ENCODE results near the gene ENTPD6.

ENTPD6 gene

GRCh38 chr20:25220021-25220730, 24.7 kb downstream of the ENTPD6 start:
- no peak overlapping the region for H3K4me3 ChIP-seq (ENCODE audit: low read depth, low read length)
- TF ChIP-seq CTCF (IDR thresholded peaks at IDR 0.05; ENCODE audit: borderline replicate concordance, insufficient read depth, low read depth, low read length): peak; percentile 57; the same call in 1 of the 2 replicates

- TF ChIP-seq CTCF (IDR thresholded peaks at IDR 0.05; ENCODE audit: borderline replicate concordance, insufficient read depth, low read depth, low read length): no peak
- no peak overlapping the region for H3K4me3 ChIP-seq (ENCODE audit: low read depth, low read length)
Observed at GRCh38 chr20:25220810-25221591, 25.5 kb downstream of the ENTPD6 start.

- no peak for TF ChIP-seq CTCF (IDR thresholded peaks at IDR 0.05; ENCODE audit: borderline replicate concordance, insufficient read depth, low read depth, low read length)
- H3K4me3 ChIP-seq (ENCODE audit: low read depth, low read length): no peak overlapping the region
Observed at GRCh38 chr20:25221592-25222460, 26.3 kb downstream of the ENTPD6 start.

- TF ChIP-seq CTCF (IDR thresholded peaks at IDR 0.05; ENCODE audit: borderline replicate concordance, insufficient read depth, low read depth, low read length): no peak
- no peak overlapping the region for H3K4me3 ChIP-seq (ENCODE audit: low read depth, low read length)
Observed at GRCh38 chr20:25222461-25223178, 27.1 kb downstream of the ENTPD6 start.

- no peak for TF ChIP-seq CTCF (IDR thresholded peaks at IDR 0.05; ENCODE audit: borderline replicate concordance, insufficient read depth, low read depth, low read length)
Observed at GRCh38 chr20:25223179-25223661, 27.7 kb downstream of the ENTPD6 start.

More at GRCh38 chr20:25223179-25223661, 27.7 kb downstream of the ENTPD6 start:
- H3K4me3 ChIP-seq (ENCODE audit: low read depth, low read length): no peak overlapping the region
